ENCODE data around the gene RHNO1.
A peak's percentile ranks its signal among the peaks of the same experiment; 100 is the strongest.

The RHNO1 gene

GRCh38 chr12:2877047-2877952 lies at the start of gene RHNO1, which contains the start of gene FOXM1:
Gene RHNO1, plus strand, starts transcription at chr12:2877223. Its CDS starts 8,144 bp downstream, at chr12:2885367.
Gene FOXM1, minus strand, starts transcription at chr12:2877174. Its CDS starts 2,696 bp downstream, at chr12:2874478.
- DNase-seq, result peak; percentile 58 to 77 (median 74)

- no peak for DNase-seq
These were observed 47.7 kb upstream of the RHNO1 start for GRCh38 chr12:2829275-2829674.

- DNase-seq, result no peak
These were observed 44.4 kb upstream of the RHNO1 start for GRCh38 chr12:2832550-2833127.

- no peak for DNase-seq
These were observed 43.7 kb upstream of the RHNO1 start for GRCh38 chr12:2833327-2833726.

- DNase-seq, result no peak
These were observed 43.2 kb upstream of the RHNO1 start for GRCh38 chr12:2833810-2834209.

- no peak for DNase-seq
These were observed 42.2 kb upstream of the RHNO1 start, which contains the start of gene NRIP2 for GRCh38 chr12:2834581-2835491. Gene NRIP2, minus strand, starts transcription at chr12:2835035. Its CDS starts 52 bp downstream, at chr12:2834983.

GRCh38 chr12:2835691-2836403 lies 41.2 kb upstream of the RHNO1 start:
- no peak for DNase-seq

- no peak for DNase-seq
These were observed 40.4 kb upstream of the RHNO1 start for GRCh38 chr12:2836574-2836973.

GRCh38 chr12:2841056-2841650 lies 35.9 kb upstream of the RHNO1 start:
- DNase-seq, result no peak

GRCh38 chr12:2842948-2843347 lies 34.1 kb upstream of the RHNO1 start:
- no peak for DNase-seq

- no peak for DNase-seq
These were observed 32.2 kb upstream of the RHNO1 start for GRCh38 chr12:2844786-2845185.

GRCh38 chr12:2845280-2845679 lies 31.7 kb upstream of the RHNO1 start:
- DNase-seq, result no peak

- no peak for DNase-seq
These were observed 25.1 kb upstream of the RHNO1 start for GRCh38 chr12:2851931-2852330.

GRCh38 chr12:2853626-2854025 lies 23.4 kb upstream of the RHNO1 start:
- peak in 2 of 4 experiments; percentile 6 to 26 for DNase-seq

- DNase-seq, result no peak
These were observed 22.2 kb upstream of the RHNO1 start for GRCh38 chr12:2854669-2855453.

- DNase-seq, result no peak
These were observed 21.5 kb upstream of the RHNO1 start for GRCh38 chr12:2855546-2855945.

- DNase-seq, result no peak
These were observed 21.0 kb upstream of the RHNO1 start for GRCh38 chr12:2856051-2856450.

GRCh38 chr12:2857021-2857431 lies 20.0 kb upstream of the RHNO1 start, which contains the start of gene TEX52:
Gene TEX52, minus strand, starts transcription at chr12:2857039. Its CDS starts 13 bp downstream, at chr12:2857026.
- DNase-seq, result no peak

- DNase-seq, result no peak
These were observed 19.4 kb upstream of the RHNO1 start for GRCh38 chr12:2857576-2857975.

GRCh38 chr12:2858334-2858733 lies 18.7 kb upstream of the RHNO1 start:
- DNase-seq, result no peak

GRCh38 chr12:2858944-2859421 lies 18.0 kb upstream of the RHNO1 start:
- DNase-seq, result no peak

Measured in activated CD4-positive, CD25-positive, alpha-beta regulatory T cell (primary cell).